ENCODE results near the gene CFAP53. TPM values are rescaled to one million over a fixed set of nuclear protein-coding genes. Genes with fewer than 3 reads are reported as not detected.

CFAP53 gene
- total RNA-seq = 0.68 and 1.1 TPM in 2 replicates

GRCh38 chr18:50266248-50266704 is at the start of gene CFAP53:
CFAP53 (minus strand) TSS chr18:50266495; CDS start chr18:50266404, 91 bp downstream.

GRCh38 chr18:50287441-50288347 is 21.4 kb upstream of the CFAP53 start, which contains the start of gene CXXC1:
CXXC1 (minus strand) TSS chr18:50287692; CDS start chr18:50287589, 103 bp downstream.

GRCh38 chr18:50281295-50281971 is 15.1 kb upstream of the CFAP53 start, which contains the start of gene MBD1:
MBD1 (minus strand) TSS chr18:50281523; CDS start chr18:50279992, 1,531 bp downstream.

GRCh38 chr18:50194631-50195532 is 71.4 kb downstream of the CFAP53 start, which contains the start of gene MYO5B:
MYO5B (minus strand) TSS chr18:50195147; CDS start chr18:50194793, 354 bp downstream.

Other genes with a start within 250 kb of the CFAP53 start
- 53.4 and 57.1 TPM in 2 replicates for gene MYO5B, start 71.3 kb downstream of the CFAP53 start, total RNA-seq
- gene MBD1, start 15.0 kb upstream of the CFAP53 start, total RNA-seq = 116 and 157 TPM in 2 replicates
- gene CXXC1, start 21.2 kb upstream of the CFAP53 start, total RNA-seq = 36.2 and 39.6 TPM in 2 replicates
- gene SKA1, start 108.6 kb upstream of the CFAP53 start, total RNA-seq = under 0.01 and 0.34 TPM in 2 replicates